22Rv1 (cell line): ENCODE data around the gene MT3.

ENCODE experiments used
- ZFX ChIP-seq: fragments of 450-650 bp; IDR thresholded peaks from 2 replicates; pipeline ENCODE4 v1.6.1; 2017; ENCODE audit warnings: antibody characterized with exemption, borderline replicate concordance
- TF ChIP-seq, protein P1 (sequence below): fragments of 450-650 bp; IDR thresholded peaks from 2 replicates; pipeline ENCODE4 v1.5.1; 2017; ENCODE audit warnings: mild to moderate bottlenecking

DNA sequence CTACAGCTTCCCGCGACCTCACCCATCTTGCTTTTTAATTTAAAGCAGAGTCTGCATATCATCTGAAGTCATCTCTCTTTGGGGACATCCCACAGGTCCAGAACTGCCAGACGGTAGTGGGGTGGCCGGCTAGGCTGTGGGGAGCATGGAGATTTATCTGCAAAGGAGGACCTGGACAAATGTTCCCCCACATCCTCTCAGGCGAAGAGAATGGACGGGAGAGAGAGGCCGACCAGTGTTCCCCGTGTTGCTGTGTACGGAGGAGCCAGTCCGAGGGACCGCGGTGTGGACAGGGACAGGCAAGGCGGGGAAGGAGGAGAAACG, 42.5 kb downstream of the MT3 start:
- no peak for TF ChIP-seq ZFX
- TF ChIP-seq, protein P1, sequence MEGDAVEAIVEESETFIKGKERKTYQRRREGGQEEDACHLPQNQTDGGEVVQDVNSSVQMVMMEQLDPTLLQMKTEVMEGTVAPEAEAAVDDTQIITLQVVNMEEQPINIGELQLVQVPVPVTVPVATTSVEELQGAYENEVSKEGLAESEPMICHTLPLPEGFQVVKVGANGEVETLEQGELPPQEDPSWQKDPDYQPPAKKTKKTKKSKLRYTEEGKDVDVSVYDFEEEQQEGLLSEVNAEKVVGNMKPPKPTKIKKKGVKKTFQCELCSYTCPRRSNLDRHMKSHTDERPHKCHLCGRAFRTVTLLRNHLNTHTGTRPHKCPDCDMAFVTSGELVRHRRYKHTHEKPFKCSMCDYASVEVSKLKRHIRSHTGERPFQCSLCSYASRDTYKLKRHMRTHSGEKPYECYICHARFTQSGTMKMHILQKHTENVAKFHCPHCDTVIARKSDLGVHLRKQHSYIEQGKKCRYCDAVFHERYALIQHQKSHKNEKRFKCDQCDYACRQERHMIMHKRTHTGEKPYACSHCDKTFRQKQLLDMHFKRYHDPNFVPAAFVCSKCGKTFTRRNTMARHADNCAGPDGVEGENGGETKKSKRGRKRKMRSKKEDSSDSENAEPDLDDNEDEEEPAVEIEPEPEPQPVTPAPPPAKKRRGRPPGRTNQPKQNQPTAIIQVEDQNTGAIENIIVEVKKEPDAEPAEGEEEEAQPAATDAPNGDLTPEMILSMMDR, result no peak
